HG02763 (cell line): ENCODE data around the gene C19orf25.

Source experiments
- ATAC-seq: cut with Tn5 transposase; IDR thresholded peaks from one replicate; pipeline ENCODE4 v1.9.1; 2021; ENCODE audit warnings: mild to moderate bottlenecking, moderate library complexity; ENCODE audit not compliant: unreplicated experiment

Gene C19orf25

DNA sequence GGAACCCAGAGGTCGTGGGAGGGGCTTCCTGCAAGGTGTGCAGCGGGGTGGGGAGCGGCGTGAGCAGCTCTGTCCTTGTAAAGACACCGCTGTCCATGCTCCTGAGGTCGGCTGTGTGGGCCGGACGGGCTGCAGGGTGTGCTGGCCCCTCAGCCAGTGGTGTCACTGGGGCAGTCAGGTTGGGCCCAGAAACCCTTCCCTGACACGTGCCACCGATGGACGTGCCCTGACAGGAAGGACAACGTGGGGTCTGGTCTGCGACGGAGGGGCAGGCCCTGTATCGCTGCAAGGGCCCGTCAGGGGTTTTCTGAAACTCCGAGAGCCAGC is 45.0 kb downstream of the C19orf25 start:
- ATAC-seq, result no peak

DNA sequence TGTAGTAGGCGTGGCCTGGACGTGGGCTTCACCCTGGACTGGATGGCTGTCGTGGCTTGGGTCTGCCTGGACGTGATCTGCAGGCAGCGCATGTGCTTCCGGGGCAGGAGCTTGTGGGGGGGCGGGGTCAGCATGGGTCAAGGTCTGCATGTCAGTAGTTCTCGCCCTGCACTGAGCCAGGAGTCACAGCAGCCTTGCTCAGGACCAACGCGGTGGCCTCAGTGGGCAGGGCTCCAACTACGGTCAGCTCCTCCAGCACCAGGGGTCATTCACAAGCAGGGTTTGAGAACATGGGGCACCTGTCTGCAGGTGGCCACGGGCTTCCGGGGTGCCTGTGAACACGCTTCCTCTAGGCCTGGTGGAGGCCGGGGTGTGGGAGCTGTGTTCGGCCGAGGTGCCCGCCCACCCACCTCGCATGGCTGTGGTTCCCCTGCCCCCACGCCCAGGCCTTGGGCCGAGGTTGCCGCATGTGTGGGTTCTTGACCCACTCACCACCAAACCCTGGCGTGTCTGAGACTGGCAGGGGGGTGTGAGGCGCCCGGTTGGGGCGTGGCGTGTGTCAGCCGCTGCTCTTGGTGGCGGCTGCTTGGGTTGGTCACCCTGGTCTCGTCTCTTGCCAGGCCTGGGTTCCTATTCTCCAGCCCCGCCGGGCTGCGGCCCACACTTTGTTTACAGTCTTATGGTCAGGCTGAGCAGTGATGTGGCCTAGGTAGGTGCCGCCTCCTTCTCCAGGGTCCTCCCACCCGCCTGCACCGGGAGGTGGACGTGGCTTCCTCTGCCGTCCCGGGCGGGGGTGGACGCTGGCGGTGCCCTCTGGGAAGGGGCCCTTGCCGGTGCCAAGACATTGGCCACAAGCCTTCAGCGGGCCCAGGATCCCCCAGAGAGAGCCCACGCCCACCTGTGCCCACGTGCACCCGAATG is 45.6 kb downstream of the C19orf25 start:
- no peak for ATAC-seq

DNA sequence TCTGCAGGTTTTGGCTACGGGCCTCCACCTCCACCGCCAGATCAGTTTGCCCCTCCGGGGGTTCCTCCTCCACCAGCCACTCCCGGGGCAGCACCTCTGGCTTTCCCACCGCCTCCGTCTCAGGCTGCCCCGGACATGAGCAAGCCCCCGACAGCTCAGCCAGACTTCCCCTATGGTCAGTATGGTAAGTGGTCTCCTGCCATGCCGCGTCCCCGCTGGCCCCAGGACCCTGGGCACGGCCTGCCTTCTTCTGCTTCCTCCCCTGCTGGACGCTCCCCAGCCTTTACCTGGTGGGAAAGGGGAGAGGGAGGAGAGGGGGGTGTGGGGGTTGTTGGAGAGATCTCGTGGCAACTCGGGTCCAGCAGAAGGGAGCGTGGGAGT is 46.5 kb downstream of the C19orf25 start:
- ATAC-seq, result no peak

GRCh38 chr19:1431759-1432506 is 47.1 kb downstream of the C19orf25 start:
- no peak for ATAC-seq

DNA sequence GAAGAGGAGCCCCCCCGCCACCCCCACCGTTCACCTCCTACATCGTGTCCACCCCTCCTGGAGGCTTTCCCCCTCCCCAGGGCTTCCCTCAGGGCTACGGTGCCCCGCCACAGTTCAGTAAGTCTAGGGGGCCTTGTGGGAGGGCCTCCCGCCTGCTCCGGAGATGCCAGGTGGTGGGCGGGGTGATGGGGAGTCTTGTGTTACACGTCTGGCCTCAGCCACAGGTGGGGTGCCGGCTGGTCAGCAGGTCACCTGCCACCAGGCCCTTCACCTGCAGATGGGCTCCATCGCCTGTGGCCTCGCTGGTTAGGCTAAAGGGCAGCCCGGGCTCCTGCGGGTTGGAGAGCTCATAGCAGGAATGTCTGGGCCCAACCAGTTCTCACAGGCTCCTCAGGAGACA is 48.8 kb downstream of the C19orf25 start:
- no peak for ATAC-seq

DNA sequence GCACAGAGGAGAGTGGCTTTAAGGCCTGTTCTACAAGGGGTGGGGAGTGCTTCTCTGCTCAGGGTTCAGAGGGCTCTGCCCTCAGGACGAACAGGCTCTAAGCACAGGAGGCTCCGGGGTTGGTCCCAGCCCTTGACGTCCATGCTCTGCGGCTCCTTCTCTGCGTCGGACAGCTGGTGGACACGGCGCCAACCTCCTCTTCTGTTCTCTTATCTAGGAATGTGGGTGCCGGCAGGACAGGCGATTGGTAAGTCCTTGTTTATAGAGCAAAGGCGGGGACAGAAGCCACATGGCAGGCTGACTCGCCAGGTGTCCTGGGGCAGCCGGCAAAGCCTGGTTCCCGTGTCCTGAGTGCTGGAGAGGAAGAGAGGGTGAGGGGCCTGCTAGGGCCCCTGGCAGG is 49.3 kb downstream of the C19orf25 start:
- ATAC-seq, result no peak

DNA sequence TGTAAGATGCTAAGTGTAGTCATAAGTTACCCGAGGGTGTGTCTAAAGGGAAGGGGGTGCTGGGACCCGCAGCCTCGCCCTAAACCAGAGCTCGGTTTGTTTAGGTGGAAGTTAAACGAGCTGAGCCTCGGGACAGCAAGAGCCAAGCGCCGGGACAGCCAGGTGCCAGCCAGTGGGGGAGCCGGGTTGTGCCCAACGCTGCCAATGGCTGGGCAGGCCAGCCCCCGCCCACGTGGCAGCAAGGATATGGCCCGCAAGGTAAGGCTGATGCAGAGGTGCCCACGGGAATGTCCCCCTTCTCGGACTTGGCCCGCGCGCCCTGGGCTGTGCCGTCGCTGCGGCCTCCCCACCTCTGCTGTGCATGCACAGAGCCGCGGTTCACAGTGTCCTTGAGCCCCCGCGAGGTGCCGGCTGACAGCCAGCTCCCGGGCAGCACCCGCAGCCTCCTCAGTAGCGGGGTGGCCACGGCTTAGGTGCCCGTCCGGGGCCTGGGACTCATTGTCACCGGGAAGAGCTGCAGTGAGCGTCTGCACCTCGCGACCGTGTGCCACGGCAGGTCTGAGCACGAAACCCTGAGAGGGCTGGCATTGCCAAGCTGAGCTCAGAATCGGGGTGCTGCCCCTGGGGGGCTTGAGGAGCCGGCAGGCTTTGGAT is 50.1 kb downstream of the C19orf25 start:
- ATAC-seq, result no peak

DNA sequence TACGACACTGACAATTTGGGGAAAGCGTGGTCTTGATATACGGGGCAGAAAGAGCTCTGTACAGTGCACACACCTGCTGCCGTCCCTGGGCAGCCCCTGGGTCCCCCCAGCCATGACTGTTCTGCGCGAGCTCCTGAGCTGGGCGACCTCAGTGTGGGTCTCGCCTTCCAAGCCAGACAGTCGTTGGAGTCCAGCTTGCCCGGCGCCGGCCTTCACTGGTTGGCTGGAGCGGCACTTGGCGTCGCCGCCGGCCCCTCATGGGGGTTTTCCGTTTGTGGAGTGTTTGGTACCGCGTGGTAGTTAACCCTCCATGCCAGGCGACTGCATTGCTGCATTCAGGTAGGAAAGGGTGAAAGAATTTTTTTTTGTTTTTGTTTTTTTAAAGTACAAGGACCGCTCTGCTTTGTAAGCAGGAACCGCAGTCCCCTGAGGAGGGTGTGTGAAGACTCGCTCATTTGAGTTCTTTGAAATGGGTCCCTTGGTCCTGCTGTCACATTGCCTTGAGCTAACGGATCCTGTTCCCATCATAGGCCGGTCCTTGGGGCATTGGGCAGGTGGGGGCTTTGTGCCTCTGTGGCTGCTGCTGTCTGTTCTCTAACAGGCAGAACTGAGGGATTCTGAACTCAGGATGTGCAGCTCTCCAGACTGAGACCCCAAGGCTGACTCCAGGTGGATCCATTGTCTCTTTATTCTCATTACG is 51.6 kb downstream of the C19orf25 start:
- ATAC-seq, result no peak

DNA sequence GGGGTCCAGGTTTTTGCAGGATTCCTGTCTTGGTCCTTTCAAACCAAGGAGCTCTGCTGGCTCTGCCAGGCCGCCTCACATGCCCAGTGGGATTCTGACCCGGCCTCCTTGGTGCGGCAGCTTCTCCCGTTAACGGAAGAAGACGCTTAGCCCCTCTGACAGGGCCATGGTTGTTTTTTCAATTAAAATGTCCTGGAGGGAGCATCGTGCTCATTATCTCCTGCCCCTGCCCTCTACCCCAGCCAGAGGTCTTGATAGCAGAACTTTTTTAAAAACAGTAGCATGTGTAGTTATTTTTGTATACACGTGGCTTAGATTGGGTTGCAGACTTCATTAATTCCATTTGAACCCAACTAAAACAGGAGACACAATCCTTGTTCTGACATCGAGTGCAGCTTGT is 52.3 kb downstream of the C19orf25 start:
- ATAC-seq, result no peak

DNA sequence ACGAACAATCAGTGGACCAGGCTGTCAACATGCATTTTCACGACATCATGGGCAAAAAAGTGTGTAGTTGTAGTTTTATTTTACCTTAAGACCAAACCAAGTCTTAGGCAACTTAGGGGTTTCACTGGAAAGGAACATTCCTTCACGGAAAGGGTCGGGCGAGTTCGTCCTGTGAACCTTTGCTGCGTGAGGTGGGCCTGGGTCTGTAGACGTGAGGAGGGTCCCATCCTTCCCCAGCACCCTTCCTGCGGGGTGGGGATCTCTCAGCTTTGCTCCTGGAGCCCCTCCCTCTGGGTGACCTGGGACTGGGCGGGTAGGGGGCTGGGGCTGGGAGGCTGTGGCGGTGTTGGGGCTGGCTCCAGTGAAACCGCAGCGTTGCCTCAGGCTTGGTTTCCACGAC is 53.1 kb downstream of the C19orf25 start:
- no peak for ATAC-seq

DNA sequence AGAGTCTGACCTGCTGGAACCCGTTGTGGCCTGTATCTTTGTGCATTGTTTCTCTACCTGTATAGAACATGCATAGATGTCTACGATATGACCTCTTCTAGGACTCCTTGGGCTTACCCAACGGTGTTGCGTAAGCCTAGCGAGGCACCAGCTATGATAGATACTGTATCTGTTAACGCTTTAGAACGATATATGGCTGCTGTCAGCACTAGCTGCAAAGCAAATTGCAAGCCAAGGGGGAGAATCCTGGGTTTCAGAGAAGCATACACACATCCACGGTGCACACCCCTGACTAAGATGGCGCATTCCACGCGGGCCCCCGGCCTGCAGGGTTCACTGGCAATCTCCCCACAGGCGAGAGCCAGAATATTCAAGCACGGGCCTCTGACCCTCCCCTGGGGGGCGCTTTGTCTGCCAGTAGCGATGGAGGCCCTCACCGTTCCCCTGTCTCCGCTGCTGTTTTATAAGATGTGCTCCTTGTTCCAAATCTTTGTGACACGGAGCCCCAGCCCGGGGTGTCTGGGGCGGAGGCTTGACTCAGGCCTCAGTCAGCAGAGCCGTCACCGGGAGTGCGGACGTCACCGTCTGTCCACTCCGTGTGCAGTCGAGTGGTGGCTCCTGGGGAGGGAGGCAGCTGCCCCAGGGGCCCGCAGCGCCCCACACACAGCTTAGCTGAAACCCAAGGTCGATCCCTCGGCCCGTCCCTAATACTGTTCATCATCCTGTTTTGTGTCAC is 53.7 kb downstream of the C19orf25 start:
- no peak for ATAC-seq

DNA sequence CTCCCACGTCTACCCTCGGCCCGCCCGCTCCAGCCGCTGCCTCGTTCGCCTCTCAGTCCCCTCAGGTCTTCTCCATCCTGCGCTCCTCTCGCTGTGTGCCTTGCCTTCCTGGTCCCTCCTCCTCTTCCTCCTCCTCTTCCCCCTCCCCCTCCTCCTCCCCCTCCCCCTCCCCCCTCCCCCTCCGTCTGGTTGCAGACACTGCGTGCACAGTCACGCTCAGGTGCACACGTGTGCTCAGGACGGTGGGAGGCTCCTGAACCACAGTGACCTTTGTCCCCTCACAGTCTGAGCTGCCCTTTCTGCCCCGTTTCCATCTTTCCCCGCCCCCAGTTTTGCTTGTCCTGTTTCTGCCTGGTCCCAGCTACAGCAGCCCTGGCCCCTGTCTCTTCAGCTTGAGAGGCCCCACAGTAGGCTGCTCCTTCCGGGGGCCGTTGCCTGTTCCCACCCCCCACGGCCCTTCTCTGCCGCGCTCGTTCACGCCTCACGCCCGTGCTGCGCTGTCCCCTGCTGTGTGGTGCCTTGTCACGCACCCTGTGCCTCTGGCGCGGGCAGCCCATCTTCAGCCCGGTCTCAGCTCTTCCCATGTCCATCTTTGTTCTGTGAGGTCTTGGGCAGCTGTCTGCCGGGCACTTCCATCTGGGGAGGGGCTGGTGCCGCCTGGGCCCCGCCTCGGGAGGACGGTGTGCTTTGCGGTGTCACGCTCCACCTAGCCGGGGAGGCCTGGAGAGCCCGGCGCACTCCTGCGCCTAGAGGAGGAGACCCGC is 54.6 kb downstream of the C19orf25 start:
- no peak for ATAC-seq

DNA sequence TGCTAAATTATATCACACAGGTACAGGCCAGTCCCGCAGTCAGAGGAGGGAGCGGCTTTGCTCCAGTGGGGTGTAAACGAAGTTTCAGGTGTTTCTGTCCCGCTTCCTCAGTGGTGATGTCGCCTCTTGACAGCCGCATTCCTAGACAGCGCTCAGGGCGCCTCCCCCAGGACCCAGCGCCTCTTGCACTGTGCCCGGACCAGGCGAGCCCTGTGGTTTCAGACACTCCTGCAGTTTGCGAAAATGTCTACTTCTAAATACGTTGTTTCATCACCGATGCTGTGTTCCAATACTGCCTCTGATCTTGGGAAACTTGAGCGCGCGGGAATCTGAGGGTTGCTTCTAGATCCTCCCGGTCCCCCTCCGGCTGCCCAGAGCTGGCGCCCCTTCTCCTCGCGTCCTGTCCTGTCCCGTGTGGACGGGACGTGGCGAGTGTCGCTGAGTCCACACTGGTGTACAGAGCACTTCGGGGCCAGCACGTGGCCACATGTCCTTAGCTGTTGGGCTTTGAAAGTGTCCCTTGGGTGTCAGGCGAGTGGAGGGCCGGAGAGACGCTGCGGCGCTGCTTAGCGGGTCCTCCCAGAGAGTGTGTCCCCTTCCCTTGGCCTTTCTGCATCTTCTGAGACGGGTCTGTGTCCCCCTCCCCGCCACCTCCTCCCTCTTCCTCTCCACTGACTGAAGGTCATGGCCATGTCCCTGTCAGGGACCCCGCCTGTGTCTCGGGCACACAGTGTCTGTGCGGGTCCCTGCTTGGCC is 55.4 kb downstream of the C19orf25 start:
- no peak for ATAC-seq
